Measurements from ENCODE around the gene ARHGEF10L.

Gene ARHGEF10L

DNA sequence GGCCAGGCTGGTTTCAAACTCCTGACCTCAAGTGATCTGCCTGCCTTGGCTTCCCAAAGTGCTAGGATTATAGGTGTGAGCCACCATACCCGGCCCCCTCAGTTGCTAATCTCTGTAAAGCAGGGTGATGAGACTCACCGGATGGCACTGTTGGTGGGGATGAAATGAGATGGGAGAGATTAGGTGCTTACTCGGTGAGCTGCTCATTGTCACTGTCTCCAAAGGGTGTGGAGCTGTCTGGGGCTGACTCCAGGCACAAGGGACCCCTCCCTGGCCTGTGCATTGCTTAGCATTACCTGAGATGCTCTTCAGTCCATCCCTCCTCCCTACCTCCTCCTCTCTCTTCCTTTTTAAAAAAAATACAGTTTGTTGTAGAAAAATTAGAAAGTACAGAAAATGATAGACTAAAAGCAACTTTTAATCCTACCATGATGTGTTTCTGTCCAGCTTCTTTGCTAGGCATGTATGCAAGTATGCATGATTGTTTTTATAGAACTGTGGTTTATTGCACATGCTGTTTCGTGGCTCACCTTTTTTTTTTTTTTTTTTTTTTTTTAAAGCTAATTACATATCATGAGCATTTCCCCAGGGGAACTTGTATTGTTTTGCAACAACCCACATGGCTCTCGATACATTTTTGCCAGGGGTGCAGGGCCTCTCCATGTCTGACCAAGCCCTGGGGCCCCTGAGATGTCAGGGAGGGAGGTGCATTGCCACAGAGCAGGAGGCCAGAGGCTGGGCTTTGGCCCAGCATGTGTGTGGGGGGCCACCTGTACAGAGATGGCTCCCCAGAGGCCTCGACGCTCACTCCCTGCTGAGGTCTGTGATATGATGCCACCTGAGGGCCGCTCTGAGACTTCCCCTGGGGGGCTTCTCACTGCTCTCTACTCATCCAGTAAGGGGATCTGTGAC, 55.4 kb downstream of the ARHGEF10L start:
- DNase-seq, result no peak

DNA sequence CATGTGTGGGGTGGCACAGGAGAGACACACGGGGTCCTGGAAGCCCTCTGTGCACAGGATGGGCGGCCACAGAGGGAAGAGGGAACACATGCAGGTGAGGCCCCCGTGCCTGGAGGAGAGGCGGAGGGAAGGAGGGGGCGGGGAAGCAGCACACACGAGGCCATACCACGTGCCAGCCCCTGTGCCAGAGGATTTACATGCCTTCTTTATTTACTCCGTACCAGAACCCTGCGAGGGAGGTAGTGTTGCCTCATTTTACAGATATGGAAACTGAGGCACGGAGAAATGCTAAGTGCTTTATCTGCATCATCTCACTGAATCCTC, 56.1 kb downstream of the ARHGEF10L start:
- no peak for DNase-seq

DNA sequence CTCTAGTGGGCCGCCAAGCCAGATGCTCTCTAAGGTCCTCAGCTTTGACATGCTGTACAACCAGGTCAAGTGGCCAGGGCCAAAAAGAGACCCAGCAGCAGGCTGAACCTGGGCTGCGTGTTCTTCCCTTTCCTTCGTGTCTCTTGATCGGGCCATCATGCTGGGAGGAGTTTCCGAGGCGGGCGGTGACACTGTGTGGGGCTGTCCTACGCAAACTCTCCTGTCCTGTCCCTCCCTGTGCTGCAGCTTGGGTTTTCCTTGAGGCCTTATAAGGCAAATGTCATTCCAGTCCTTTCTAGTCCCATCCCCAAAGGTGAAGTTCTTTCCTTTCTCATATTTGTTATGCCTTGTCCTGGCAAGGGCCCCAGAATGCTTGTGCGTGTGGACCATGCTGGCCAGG, 56.7 kb downstream of the ARHGEF10L start:
- DNase-seq, result no peak

DNA sequence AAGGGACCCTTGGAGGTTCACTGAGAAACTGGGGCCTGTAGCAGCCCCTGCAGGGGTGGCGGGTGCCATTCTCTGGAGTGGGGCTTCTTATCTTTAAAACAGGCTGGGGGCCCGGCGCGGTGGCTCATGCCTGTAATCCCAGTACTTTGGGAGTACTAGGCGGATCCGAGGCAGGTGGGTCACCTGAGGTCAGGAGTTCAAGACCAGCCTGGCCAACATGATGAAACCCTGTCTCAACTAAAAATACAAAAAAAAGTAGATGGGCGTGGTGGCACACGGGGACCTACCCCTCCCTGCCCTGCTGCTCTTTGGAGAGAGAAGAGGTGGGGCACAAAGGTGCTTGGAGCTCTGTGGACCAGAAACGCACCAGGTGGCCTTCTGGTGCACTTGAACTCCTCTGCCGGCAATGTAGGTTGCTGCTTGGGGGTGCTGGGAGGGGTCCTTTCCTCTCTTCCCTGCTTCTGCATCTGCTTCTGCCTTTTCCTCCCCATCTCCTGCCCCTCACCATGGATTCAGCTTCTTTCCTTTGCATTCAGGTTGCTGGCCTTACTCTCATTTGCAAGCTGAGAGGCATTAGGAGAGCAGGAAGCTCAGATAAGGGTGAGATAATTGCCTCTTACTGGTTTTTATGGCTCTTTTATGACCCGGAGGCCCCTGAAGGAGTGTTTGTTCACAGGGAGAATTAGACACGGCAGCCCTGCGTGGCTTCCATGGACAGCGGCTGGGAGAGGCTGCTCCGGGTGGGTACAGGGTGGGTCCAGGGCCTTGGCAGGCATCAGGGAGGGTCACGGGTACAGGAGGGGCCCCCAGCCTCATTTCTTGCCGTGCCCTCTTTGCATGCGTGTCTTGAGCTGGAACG, 57.4 kb downstream of the ARHGEF10L start:
- no peak for DNase-seq

DNA sequence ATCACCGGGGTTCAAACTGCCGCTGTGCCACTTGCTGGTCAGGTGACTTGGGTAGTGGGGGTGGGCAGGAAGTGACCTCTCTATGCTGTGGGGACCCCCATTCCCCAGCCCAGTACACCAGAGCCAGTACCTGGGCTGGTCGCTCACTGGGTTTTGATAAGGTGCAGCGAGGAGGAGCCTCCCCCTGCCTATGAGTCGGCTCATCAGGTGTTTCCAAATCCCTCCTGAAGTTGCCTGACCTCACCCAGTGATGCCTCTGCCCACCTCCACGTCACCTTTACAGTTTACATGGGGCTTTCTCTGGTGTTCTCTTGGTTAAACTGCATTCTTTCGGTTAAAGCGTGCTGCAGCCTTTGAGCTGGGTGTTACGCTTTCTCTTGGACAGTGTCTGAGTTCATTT, 58.2 kb downstream of the ARHGEF10L start:
- no peak for DNase-seq

DNA sequence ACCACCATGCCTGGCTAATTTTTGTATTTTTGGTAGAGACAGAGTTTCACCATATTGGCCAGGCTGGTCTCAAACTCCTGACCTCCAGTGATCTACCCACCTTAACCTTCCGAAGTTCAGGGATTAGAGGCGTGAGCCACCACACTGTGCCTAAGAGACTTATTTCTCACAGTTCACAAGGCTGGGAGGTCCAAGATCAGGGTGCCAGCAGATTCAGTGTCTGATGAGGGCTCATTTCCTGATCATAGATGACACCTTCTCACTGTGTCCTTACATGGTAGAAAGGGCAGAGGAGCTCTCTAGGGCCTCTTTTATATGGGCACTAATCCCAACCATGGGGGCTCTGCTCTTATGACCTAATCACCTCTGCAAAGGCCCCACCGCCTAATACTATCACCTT, 58.8 kb downstream of the ARHGEF10L start:
- no peak for DNase-seq

DNA sequence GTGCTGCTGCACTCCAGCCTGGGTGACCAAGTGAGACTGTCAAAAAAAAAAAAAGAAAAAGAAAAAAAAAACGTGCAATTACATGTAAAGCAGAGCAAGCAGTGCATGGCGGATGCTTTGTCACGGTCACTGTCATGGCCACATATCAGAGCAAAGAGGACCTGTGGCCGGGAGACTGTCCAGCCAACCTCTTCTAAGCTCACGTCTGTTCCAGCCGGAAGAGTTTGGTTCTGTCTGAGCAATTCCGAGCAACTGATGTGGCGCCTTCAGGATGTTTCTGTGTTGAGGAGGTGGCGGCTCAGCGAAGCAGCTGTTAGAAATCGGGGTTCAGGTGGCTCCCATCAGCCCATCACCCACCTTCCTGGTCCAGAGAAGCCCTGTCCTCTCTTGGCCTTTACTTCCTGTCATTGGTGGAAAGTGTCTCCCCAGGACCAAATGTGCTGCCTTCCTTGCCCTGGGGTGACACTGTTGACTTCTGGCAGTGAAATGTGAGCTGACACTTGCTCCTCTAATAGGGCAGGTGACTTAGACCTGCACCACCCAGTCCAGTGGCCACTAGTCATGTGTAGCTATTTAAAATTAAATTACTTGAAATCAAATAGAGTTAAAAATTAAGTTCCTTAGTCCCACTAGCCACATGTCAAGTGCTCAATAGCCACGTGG, 59.9 kb downstream of the ARHGEF10L start:
- DNase-seq, result no peak

DNA sequence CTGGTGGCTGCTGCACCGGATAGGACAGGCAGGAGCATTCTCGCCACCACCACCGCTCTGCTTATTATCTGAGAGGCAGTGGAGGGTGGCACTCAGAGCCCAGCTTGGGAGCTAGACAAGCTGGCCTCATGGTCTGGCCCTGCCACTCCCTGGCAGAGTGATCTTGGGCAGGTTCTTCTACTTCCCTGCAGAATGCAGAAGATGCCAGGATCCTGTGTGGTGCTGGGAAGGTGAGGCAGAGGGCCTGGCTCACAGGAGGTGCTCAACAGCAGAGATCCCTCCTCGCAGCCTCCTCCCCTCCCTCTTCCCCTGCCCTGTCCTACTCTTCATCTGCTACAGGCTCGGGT, 60.4 kb downstream of the ARHGEF10L start:
- DNase-seq, result no peak

DNA sequence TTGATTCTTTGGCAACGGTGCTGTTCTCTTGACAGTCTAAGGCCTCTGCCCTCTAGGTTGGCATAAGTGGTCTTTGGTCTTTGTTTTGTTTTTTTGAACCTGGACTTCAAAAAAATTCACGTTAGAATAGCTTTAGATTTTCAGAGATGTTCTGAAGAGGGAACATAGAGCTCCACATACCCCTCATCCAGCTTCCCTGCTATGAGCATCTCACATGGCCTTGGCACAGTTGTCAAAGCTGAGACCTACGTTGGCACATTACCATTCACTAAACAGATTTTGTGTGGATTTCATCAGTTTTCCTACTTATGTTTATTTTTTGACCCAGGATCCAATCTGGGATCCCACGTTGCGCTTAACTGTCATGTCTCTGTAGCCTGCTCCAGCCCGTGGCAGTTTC, 60.8 kb downstream of the ARHGEF10L start:
- no peak for DNase-seq

DNA sequence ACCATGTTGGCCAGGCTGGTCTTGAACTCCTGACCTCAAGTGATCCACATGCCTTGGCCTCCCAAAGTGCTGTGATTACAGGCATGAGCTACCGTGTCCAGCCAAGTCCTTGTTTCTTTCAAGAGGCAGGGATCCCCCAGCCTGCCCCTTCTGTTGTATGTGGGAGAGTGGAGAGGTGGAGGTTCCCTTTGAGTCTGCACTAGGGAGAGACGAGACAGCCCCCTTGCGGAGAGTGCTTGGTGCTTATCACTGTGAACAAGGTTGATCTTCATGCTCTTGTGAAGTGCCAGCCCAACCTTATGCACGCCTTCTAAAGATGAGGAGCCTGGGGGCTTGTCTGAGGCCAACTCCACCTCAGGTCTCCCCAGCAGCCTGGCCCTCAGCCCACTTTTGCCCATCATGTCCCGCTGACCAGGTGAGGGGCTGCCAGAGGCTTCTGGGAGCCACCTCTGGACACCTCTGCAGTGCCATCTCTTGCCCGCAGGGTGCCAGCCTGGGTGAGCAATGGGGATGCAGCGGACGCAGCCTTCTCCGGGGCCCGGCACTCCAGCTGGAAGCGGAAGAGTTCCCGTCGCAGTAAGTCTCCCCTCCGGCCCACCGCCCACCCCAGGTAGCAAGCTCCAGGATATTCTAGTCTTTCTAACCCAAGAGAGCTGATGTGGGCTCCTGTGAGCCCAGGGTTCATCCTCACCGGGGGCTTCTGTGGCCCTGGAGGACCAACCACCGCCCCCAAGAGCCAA, 62.3 kb downstream of the ARHGEF10L start:
- DNase-seq, result no peak

DNA sequence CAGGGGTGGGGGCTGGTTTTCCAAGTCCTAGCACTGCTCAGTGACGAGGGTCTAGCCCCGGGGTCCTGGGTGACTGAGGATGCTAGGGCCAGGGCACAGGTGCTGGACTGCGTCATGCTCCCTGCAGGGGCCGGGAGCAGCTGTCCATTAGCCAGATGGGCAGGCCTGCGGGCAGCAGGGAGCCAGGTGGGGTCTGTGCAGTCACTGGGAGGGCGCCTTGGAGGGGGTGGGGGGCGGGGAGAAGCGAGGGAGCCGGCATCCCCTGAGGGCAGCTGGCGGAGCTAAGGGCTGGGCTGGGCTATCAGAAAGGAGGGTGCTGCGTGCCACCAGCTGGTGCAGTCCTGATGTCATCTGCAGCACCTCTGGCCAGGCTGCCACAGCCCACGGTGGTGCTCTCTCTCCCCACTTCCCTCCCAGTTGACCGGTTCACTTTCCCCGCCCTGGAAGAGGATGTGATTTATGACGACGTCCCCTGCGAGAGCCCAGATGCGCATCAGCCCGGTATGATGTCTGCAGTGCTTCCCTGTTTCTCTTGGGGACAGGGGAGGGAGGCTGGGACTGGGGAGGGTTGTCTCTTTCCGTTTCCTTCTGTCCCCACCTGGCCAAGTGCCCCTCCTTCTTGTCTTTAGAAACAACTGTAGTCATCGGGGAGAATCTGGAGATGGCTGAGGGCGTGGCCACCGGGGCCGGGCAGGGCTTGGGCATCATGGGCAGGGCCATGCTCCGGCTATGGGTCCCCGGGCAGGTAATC, 63.8 kb downstream of the ARHGEF10L start:
- DNase-seq, result no peak

DNA sequence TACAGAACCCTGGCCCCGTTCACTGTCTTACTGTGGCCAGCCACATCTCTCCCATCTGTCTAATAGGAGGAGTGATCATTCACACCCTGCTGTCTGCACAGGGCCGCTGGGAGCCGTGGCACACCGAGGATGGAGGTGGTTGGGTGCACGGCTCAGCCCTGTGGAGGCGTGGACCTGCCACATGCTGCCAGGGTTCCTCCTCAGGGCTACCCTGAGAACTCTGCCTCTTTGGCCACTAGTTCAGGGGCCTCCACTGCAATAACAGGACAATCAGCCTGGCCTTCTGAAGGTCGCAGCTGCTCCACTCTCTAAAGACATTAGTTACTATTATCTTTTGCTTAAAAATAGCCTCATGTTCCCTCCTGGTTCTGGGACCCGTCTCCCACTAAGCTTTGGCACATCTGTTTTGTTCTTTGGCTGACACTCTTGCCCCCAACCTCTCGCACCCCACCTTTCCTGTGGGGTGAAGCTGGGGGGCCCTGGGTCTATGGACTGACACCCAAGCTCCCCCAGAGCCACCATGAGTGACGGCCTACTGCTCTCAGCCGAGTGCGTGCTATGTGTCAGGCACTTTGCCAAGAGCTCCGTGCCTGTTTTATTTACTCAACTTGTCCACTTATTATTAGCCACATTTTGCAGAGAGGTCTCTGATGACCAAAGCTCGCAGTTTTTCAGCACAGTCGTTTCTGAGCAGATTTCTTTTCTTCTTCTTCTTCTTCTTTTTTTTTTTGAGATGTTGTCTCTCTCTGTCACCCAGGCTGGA, 66.3 kb downstream of the ARHGEF10L start:
- no peak for DNase-seq

DNA sequence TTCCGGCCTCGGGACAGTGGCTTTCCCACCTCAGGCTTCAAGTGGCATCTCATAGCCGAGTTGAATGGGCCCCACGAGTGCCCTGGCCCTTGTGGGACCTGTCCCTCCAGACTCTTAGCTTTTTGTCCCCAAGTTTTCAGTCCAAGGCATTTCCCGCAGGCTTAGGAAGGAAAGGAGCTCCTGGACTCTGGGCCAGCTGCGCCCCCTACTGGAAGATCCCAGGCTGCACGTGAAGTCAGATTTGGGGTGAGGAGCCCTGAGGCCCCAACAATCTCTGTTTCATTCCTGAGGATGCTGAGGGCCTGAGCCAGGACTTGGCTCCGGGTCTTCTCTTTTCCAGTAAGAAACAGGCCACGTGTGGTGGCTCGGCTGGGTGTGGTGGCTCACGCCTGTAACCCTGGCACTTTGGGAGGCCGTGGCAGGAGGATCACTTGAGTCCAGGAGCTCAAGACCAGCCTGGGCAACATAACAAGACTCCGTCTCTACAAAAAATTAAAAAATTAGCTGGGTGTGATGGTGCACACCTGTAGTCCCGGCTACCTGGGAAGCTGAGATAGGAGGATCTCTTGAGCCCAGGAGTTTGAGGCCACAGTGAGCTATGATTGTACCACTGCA, 67.4 kb downstream of the ARHGEF10L start:
- no peak for DNase-seq

DNA sequence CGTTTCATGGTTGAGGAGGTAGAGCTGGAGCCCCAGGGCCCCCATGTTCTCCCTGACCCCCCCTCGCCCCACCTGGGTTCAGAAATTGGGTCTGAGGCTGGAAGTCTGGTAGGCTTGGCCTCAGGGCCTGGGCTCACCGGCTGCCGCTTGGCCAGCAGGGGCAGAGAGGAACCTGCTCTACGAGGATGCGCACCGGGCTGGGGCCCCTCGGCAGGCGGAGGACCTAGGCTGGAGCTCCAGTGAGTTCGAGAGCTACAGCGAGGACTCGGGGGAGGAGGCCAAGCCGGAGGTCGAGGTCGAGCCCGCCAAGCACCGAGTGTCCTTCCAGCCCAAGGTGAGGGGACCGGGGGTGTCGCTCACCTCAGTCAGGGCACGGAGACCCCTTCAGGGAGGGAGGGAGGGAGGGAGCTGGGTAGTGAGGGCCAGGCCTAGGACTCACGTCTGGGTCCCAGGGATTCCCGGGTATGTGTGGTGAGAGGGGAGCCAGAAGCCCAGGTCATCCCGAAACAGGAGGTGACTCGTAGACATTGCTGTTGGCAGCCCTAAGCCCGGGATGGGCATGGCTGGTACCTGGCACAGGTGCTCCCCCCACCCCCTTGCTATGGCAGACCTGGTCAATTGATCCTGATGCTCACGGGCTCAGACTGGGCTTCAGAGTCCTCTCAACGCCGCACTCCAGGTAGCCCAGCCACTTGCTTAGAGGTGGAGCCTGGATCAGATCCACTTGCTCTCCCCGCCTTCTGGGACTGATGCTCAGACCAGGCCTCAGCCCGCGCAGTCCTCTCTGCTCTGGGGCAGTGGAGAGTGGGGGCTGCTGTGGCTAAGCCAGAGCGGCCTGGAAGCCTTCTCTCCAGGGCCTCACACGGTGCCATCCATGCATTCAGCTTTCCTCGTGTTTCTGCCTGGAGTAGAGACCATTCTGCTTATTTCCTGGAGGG, 68.4 kb downstream of the ARHGEF10L start:
- DNase-seq, result no peak

DNA sequence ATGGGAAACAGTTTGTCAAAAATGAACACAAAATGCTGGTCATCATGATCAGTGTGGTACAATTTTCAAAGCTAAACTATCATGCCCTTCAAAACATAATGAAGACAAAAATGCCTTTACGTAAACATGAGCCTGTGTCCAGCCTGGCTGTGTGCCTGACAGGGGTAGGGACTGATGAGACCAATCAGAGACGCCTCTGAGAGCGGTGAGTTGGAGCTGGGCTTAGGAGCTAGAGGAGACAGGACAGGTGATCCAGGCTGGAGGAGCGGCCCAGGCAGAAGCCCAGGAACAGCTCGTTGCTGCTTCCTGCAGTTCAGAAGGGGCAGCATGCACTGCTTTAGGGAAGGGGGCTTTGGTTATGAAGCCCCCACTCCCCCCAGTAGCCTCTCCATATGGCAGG, 70.0 kb downstream of the ARHGEF10L start:
- no peak for DNase-seq

DNA sequence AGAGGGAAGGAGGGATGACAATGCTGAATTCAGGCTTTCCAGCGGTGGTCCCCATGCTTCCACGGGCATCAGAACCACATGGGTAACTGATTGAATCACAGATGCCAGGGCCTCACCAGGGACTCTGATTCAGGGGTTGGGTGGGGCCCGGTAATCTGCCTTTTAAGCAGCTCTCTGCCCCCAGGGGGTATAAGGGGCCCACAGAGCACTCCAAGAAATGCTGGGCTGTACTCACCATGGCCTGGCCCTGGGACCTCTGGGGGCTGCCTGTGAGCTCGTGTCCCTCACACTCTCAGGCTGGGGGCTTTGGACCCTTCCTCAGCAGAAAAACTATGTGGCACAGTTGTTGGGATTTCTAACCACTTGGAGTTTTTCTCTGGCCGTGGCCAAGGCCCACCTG, 70.6 kb downstream of the ARHGEF10L start:
- no peak for DNase-seq

DNA sequence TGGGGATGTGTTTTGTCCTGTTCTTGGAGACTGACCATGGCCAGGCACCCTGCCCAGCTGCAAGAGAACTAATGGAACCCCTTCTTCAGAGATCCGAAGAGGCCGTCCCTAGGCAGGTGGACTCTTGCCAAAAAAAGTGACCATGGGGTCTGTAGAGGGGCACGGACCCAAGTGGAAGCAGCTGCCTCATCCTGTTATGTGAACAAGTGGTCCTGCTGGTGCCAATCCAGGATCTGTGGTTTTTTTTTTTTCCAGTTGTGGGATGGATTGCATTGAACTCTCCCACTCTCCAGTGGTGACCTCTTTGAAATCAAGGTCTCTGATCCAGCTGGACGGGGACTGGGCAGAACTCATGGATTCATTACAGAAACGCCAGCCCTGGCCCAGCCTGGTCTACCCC, 71.2 kb downstream of the ARHGEF10L start:
- no peak for DNase-seq

DNA sequence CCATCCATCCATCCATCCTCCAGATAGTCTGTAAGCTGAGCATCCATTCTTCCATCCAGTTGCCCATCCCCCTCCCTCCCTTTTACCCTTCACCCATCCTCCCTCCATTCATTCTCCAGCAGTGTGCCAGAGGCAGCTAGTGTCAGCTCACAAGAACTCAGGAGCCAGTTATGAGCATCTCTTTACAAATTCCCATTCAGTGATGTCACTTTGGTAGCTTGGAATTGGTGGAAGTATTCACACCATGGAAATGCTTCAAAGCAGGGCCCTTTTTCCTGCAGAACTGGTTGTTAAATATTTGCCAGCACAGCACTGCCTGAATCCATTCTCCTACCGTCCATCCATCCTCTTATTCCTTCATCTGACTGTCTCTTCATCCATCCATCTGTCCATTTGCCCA, 72.5 kb downstream of the ARHGEF10L start:
- no peak for DNase-seq

DNA sequence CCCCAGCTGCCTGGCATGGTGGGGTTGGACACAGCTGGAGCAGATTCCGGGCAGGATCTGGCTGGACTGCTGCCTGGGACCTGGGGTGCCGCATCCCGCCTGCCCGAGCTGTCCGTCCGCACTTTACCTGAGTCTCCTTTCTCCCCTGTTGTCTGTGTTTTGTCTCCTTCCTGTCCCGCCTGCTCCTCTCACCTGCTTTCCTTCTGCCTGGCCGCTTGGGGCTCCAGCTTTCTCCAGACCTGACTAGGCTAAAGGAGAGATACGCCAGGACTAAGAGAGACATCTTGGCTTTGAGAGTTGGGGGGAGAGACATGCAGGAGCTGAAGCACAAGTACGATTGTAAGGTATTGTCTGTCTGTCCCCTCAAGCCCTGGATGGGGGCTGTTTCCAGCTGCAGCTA, 73.3 kb downstream of the ARHGEF10L start:
- DNase-seq, result no peak

DNA sequence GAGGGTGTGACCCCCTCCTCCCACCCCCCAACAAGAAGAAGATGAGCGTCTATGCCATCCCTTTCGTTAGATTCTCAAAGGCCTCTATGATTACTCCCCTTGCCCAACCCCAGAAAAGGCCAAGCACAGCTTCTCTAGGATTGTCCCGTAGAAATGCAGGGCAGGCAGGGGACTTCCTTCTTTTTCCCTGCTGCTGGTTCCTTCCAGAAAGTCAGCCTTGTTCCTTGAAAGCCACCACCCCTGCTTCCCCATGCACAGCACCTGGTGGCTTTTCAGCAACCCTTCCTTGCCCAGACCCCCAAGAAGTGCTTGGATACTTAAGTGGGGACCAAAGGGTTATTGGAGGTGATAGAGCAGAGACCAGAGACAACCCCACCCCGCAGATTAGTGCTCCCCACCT, 75.1 kb downstream of the ARHGEF10L start:
- DNase-seq, result no peak
